Measurements from ENCODE around the gene PHAF1.

PHAF1 gene

DNA sequence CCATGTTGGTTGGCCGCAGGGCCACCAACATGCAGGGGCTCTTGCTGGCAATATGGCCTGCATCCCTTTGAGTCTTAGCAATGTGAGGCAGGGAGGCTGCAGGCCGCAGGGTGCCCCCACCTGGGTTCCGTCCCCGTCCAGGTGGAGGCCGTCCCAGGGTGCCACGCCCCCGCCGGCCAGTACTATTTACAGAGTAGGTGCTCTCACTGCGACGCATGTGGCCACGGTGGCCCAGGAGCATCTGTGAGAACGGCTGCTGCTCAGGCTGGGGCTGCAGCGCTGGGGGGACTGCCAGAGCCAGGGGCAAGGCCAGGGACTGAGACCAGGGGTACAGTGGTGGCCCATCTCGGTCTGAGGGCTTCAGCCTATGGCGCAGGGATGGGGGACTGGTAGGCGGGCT lies 70.4 kb downstream of the PHAF1 start:
- ATAC-seq (ENCODE audit: insufficient read depth, low read depth) (no peak), DNase-seq (no peak)
- no peak for TF ChIP-seq EZH2 (IDR thresholded peaks at IDR 0.05; ENCODE audit: borderline replicate concordance, low read depth, low read length, severe bottlenecking)
- TF ChIP-seq, protein P1, sequence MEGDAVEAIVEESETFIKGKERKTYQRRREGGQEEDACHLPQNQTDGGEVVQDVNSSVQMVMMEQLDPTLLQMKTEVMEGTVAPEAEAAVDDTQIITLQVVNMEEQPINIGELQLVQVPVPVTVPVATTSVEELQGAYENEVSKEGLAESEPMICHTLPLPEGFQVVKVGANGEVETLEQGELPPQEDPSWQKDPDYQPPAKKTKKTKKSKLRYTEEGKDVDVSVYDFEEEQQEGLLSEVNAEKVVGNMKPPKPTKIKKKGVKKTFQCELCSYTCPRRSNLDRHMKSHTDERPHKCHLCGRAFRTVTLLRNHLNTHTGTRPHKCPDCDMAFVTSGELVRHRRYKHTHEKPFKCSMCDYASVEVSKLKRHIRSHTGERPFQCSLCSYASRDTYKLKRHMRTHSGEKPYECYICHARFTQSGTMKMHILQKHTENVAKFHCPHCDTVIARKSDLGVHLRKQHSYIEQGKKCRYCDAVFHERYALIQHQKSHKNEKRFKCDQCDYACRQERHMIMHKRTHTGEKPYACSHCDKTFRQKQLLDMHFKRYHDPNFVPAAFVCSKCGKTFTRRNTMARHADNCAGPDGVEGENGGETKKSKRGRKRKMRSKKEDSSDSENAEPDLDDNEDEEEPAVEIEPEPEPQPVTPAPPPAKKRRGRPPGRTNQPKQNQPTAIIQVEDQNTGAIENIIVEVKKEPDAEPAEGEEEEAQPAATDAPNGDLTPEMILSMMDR (IDR thresholded peaks at IDR 0.05; ENCODE audit: borderline replicate concordance, extremely low read depth, low read length, poor library complexity, severe bottlenecking): no peak
- H3K79me2 ChIP-seq (ENCODE audit: insufficient read depth, low read length): peaks cover 28% of the 10 kb centered on the region
- H3K9me3 ChIP-seq (ENCODE audit: insufficient read depth, low read length, severe bottlenecking): no peaks in the 10 kb centered on the region
- H3K4me2 ChIP-seq (ENCODE audit: insufficient read depth, low read length): no peak overlapping the region
- no peaks in the 10 kb centered on the region for H3K27me3 ChIP-seq (ENCODE audit: insufficient read depth, low read length, poor library complexity)
- H2AFZ ChIP-seq (ENCODE audit: low read depth, low read length): no peak overlapping the region
- H3K9ac ChIP-seq (ENCODE audit: low read depth, low read length): no peak overlapping the region
- H3K4me3 ChIP-seq (ENCODE audit: low read depth in 1 of 2, low read length in 2 of 2): no peak overlapping the region
- H3K27ac ChIP-seq (ENCODE audit: low read length): no peak overlapping the region
- peaks cover 44% of the 10 kb centered on the region for H3K4me1 ChIP-seq (ENCODE audit: insufficient read depth, low read length)
- no peaks in the 10 kb centered on the region for H3K36me3 ChIP-seq (ENCODE audit: insufficient read depth, low read length)
- peaks cover 14% of the 10 kb centered on the region for H4K20me1 ChIP-seq (ENCODE audit: insufficient read depth, low read length)

DNA sequence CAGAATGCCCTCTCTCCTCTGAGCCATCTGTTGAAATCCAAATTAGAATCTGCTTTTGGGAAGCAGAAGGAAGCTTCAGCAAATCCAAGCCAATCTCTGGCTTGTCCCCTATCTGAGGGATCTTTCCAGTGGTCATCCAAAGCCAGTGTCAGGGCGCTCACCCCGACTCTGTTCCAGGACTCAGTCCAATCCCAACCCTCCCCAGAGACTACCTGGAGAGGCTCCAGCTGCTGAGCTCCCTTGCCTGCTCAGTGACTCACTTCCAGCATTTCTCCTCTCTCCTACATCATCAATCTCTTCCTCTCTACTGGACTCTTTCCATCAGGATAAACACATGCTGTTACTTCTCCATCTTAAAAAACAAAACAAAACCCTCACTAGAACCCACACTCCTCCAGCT lies 71.6 kb downstream of the PHAF1 start:
- Histone ChIP-seq H3K9ac (ENCODE audit: low read depth, low read length) (peak overlapping the region; percentile 20; the same call in 1 of the 2 replicates), H3K4me2 (ENCODE audit: insufficient read depth, low read length) (peak overlapping the region; percentile 45; the same call in 1 of the 2 replicates)

DNA sequence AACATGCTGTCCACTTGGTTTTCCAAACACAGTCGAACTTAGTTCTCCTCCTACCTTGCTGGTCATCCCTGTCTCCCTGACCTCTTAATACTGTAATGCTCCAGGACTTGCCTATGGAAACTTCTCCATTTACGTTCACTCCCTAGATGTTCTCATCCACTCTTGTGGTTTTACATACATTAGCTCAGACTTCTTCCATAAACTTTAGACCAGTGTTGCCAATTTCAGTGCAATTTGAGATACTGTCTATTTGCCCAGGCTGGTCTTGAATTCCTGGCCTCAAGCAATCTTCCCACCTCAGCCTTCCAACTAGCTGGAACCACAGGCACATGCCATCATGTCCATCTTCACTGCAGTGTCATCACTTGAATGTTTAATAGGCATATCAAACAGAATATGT lies 72.5 kb downstream of the PHAF1 start:
- TF ChIP-seq, protein P1 (IDR thresholded peaks at IDR 0.05; ENCODE audit: borderline replicate concordance, extremely low read depth, low read length, poor library complexity, severe bottlenecking): no peak
- TF ChIP-seq EZH2 (IDR thresholded peaks at IDR 0.05; ENCODE audit: borderline replicate concordance, low read depth, low read length, severe bottlenecking): no peak

More for the DNA sequence above, 71.6 kb downstream of the PHAF1 start:
- no peaks in the 10 kb centered on the region for H3K27me3 ChIP-seq (ENCODE audit: insufficient read depth, low read length, poor library complexity)
- H3K4me3 ChIP-seq (ENCODE audit: low read depth in 1 of 2, low read length in 2 of 2): no peak overlapping the region
- H4K20me1 ChIP-seq (ENCODE audit: insufficient read depth, low read length): peaks cover 14% of the 10 kb centered on the region
- H3K9me3 ChIP-seq (ENCODE audit: insufficient read depth, low read length, severe bottlenecking): no peaks in the 10 kb centered on the region
- no peaks in the 10 kb centered on the region for H3K36me3 ChIP-seq (ENCODE audit: insufficient read depth, low read length)
- DNase-seq: no peak
- H3K79me2 ChIP-seq (ENCODE audit: insufficient read depth, low read length): peaks cover 28% of the 10 kb centered on the region
- TF ChIP-seq, protein P1 (IDR thresholded peaks at IDR 0.05; ENCODE audit: borderline replicate concordance, extremely low read depth, low read length, poor library complexity, severe bottlenecking): no peak
- no peak for TF ChIP-seq EZH2 (IDR thresholded peaks at IDR 0.05; ENCODE audit: borderline replicate concordance, low read depth, low read length, severe bottlenecking)
- no peak for ATAC-seq (ENCODE audit: insufficient read depth, low read depth)
- peaks cover 53% of the 10 kb centered on the region for H3K4me1 ChIP-seq (ENCODE audit: insufficient read depth, low read length)
- no peak overlapping the region for H3K27ac ChIP-seq (ENCODE audit: low read length)
- no peak overlapping the region for H2AFZ ChIP-seq (ENCODE audit: low read depth, low read length)

More for the DNA sequence above, 72.5 kb downstream of the PHAF1 start:
- ATAC-seq (ENCODE audit: insufficient read depth, low read depth) (no peak), DNase-seq (no peak)
- H3K4me2 ChIP-seq (ENCODE audit: insufficient read depth, low read length): peak overlapping the region; percentile 99
- peak overlapping the region; percentile 69 for H3K9ac ChIP-seq (ENCODE audit: low read depth, low read length)
- H3K4me1 ChIP-seq (ENCODE audit: insufficient read depth, low read length): peaks cover 53% of the 10 kb centered on the region
- H3K27ac ChIP-seq (ENCODE audit: low read length): peak overlapping the region; percentile 38; the same call in 1 of the 2 replicates
- H3K79me2 ChIP-seq (ENCODE audit: insufficient read depth, low read length): peaks cover 28% of the 10 kb centered on the region
- H4K20me1 ChIP-seq (ENCODE audit: insufficient read depth, low read length): peaks cover 14% of the 10 kb centered on the region
- H3K9me3 ChIP-seq (ENCODE audit: insufficient read depth, low read length, severe bottlenecking): no peaks in the 10 kb centered on the region
- no peaks in the 10 kb centered on the region for H3K36me3 ChIP-seq (ENCODE audit: insufficient read depth, low read length)
- H3K27me3 ChIP-seq (ENCODE audit: insufficient read depth, low read length, poor library complexity): no peaks in the 10 kb centered on the region
- peak overlapping the region; percentile 41 to 87; a peak in 3 of 4 replicates for H3K4me3 ChIP-seq (ENCODE audit: low read depth in 1 of 2, low read length in 2 of 2)
- H2AFZ ChIP-seq (ENCODE audit: low read depth, low read length): no peak overlapping the region

Measured in DND-41 (cell line).